Endodermal cell (in vitro differentiated cells): ENCODE data around the gene CELF4. TPM values are rescaled to one million over a fixed set of nuclear protein-coding genes. Genes with fewer than 3 reads are reported as not detected.

Experiments used
- DNase-seq: peaks from one replicate; pipeline ENCODE4 v3.0.0-alpha.2; 2017
- H3K27ac ChIP-seq: 2 replicates; pipeline ENCODE4 v1.5.1; 2013; ENCODE audit warnings: mild to moderate bottlenecking, low read depth, low read length, moderate library complexity
- H3K27me3 ChIP-seq: 2 replicates; pipeline ENCODE4 v1.6.1; 2013; ENCODE audit warnings: mild to moderate bottlenecking, low read length, moderate library complexity; ENCODE audit not compliant: insufficient read depth, control insufficient read depth, poor library complexity, severe bottlenecking
- H3K36me3 ChIP-seq: 2 replicates; pipeline ENCODE4 v1.7.0; 2013; ENCODE audit warnings: mild to moderate bottlenecking, low read length, moderate library complexity; ENCODE audit not compliant: control insufficient read depth, insufficient read depth
- H3K4me1 ChIP-seq: one replicate; pipeline ENCODE4 v1.7.0; 2013; ENCODE audit warnings: low read length; ENCODE audit not compliant: control insufficient read depth, insufficient read depth
- H3K4me3 ChIP-seq: 2 replicates; pipeline ENCODE4 v1.5.1; 2013; ENCODE audit warnings: mild to moderate bottlenecking, low read length, moderate library complexity
- H3K9ac ChIP-seq: 2 replicates; pipeline ENCODE4 v1.6.1; 2013; ENCODE audit warnings: mild to moderate bottlenecking, low read length, moderate library complexity; ENCODE audit not compliant: poor library complexity, severe bottlenecking; ENCODE audit errors: extremely low read depth
- H3K9me3 ChIP-seq: 2 replicates; pipeline ENCODE4 v1.6.1; 2013; ENCODE audit warnings: mild to moderate bottlenecking, low read length, moderate library complexity; ENCODE audit not compliant: control insufficient read depth
- H3K27ac Mint-ChIP-seq: 2 replicates; pipeline ENCODE4 v1.8.0; 2020; ENCODE audit warnings: mixed read lengths
- H3K27me3 Mint-ChIP-seq: 2 replicates; pipeline ENCODE4 v1.8.0; 2021; ENCODE audit warnings: mild to moderate bottlenecking, mixed read lengths; ENCODE audit not compliant: insufficient read depth
- H3K36me3 Mint-ChIP-seq: 2 replicates; pipeline ENCODE4 v1.8.0; 2020; ENCODE audit warnings: low read depth, mixed read lengths
- H3K4me1 Mint-ChIP-seq: 2 replicates; pipeline ENCODE4 v1.8.0; 2020; ENCODE audit warnings: mixed read lengths
- H3K4me3 Mint-ChIP-seq: 2 replicates; pipeline ENCODE4 v1.8.0; 2020; ENCODE audit warnings: mild to moderate bottlenecking, moderate library complexity, mixed read lengths
- H3K9me3 Mint-ChIP-seq: 2 replicates; pipeline ENCODE4 v1.8.0; 2020; ENCODE audit warnings: mild to moderate bottlenecking, mixed read lengths
- WGBS, 2 experiments: methylation state at CpG; one replicate each; pipeline versions ENCODE4 v1.1.5 to v1.1.7; 2013; ENCODE audit warnings: missing lambda C conversion rate in 2 of 2, mixed read lengths in 1 of 2; ENCODE audit not compliant: insufficient coverage in 1 of 2, insufficient read length in 1 of 2; 5-methylcytosine and 5-hydroxymethylcytosine counted together
- total RNA-seq, 2 donors: library from RNA; stranded (reverse); fragmentation: NEBNext Ultra II Directional in 1 of 2; extraction: Animal tissue kit (Norgen Biotek cat#: 25700) in 1 of 2; gene quantifications; 2 replicates in 1 of 2; 3 replicates in 1 of 2; pipeline ENCODE4 v1.2.1, GENCODE V29; 2021
- TF ChIP-seq, protein P1 (sequence below): fragments of 200-600 bp; sonication (generic); conservative IDR thresholded peaks from 2 replicates; pipeline ENCODE4 v1.5.0; 2021; ENCODE audit warnings: antibody characterized with exemption, mild to moderate bottlenecking

CELF4 gene
- total RNA-seq, 2 donors from 2014 or later = 5.7 to 6.7 TPM

- Mint-ChIP-seq H3K9me3 (peaks cover 5% of the 10 kb centered on the region), H3K4me3 (no peak overlapping the region), H3K27ac (no peak overlapping the region), H3K36me3 (no peaks in the 10 kb centered on the region), H3K4me1 (no peaks in the 10 kb centered on the region), H3K27me3 (peaks cover 22% of the 10 kb centered on the region)
- Histone ChIP-seq H3K9me3 (peaks cover 8% of the 10 kb centered on the region), H3K27ac (no peak overlapping the region), H3K4me3 (no peak overlapping the region), H3K36me3 (no peaks in the 10 kb centered on the region), H3K9ac (no peak overlapping the region), H3K27me3 (peaks cover under 1% of the 10 kb centered on the region), H3K4me1 (no peaks in the 10 kb centered on the region)
- 88 to 92% methylated on average over 2 of the region's 2 CpGs for WGBS, 2 experiments
- TF ChIP-seq, protein P1, sequence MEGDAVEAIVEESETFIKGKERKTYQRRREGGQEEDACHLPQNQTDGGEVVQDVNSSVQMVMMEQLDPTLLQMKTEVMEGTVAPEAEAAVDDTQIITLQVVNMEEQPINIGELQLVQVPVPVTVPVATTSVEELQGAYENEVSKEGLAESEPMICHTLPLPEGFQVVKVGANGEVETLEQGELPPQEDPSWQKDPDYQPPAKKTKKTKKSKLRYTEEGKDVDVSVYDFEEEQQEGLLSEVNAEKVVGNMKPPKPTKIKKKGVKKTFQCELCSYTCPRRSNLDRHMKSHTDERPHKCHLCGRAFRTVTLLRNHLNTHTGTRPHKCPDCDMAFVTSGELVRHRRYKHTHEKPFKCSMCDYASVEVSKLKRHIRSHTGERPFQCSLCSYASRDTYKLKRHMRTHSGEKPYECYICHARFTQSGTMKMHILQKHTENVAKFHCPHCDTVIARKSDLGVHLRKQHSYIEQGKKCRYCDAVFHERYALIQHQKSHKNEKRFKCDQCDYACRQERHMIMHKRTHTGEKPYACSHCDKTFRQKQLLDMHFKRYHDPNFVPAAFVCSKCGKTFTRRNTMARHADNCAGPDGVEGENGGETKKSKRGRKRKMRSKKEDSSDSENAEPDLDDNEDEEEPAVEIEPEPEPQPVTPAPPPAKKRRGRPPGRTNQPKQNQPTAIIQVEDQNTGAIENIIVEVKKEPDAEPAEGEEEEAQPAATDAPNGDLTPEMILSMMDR = no peak
- DNase-seq = no peak
These were observed 58.4 kb downstream of the CELF4 start for GRCh38 chr18:37507239-37507638.

GRCh38 chr18:37506001-37506400, 59.6 kb downstream of the CELF4 start:
- H3K27ac Mint-ChIP-seq = no peak overlapping the region

DNA sequence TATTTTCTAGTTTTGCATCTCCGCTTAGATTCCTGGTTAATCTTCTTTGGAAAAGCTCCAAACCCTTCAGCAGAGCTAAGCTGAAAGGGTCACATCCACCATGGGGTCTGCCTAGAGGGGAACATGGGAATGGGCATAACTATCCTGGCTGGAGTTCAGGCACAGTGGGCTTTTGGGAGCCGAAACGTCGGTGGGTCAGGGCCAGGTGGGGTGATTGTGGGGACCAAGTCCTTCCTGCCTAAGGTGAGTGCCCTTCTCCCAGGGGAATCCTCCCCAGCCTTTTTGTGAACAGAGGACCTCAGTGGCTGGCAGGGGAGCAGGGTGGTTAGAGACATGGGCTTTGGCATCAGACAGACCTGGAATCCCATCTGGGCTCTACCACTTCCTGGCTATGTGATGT, 60.3 kb downstream of the CELF4 start:
- Histone ChIP-seq H3K27ac (no peak overlapping the region), H3K4me3 (no peak overlapping the region), H3K9me3 (peaks cover 8% of the 10 kb centered on the region), H3K27me3 (no peaks in the 10 kb centered on the region), H3K4me1 (no peaks in the 10 kb centered on the region), H3K9ac (no peak overlapping the region), H3K36me3 (no peaks in the 10 kb centered on the region)
- Mint-ChIP-seq H3K27ac (no peak overlapping the region), H3K36me3 (no peaks in the 10 kb centered on the region), H3K27me3 (peaks cover 8% of the 10 kb centered on the region), H3K9me3 (peaks cover 5% of the 10 kb centered on the region), H3K4me3 (no peak overlapping the region), H3K4me1 (no peaks in the 10 kb centered on the region)
- TF ChIP-seq, protein P1 = no peak
- WGBS, 2 experiments = 97 to 100% methylated on average over 2 to 4 of the region's 4 CpGs
- no peak for DNase-seq

More at GRCh38 chr18:37506001-37506400, 59.6 kb downstream of the CELF4 start:
- H3K27me3 Mint-ChIP-seq = peaks cover 14% of the 10 kb centered on the region
- H3K36me3 Mint-ChIP-seq = no peaks in the 10 kb centered on the region
- WGBS, 2 experiments = 42 to 82% methylated on average over 2 to 9 of the region's 9 CpGs
- no peak for DNase-seq
- Histone ChIP-seq H3K4me1 (no peaks in the 10 kb centered on the region), H3K9me3 (peaks cover 8% of the 10 kb centered on the region), H3K36me3 (no peaks in the 10 kb centered on the region), H3K4me3 (no peak overlapping the region), H3K9ac (no peak overlapping the region), H3K27me3 (no peaks in the 10 kb centered on the region), H3K27ac (no peak overlapping the region)
- TF ChIP-seq, protein P1 = no peak
- H3K4me3 Mint-ChIP-seq = no peak overlapping the region
- H3K4me1 Mint-ChIP-seq = no peaks in the 10 kb centered on the region
- H3K9me3 Mint-ChIP-seq = peaks cover 5% of the 10 kb centered on the region
